ENCODE results near the gene BAHCC1.

The BAHCC1 gene

DNA sequence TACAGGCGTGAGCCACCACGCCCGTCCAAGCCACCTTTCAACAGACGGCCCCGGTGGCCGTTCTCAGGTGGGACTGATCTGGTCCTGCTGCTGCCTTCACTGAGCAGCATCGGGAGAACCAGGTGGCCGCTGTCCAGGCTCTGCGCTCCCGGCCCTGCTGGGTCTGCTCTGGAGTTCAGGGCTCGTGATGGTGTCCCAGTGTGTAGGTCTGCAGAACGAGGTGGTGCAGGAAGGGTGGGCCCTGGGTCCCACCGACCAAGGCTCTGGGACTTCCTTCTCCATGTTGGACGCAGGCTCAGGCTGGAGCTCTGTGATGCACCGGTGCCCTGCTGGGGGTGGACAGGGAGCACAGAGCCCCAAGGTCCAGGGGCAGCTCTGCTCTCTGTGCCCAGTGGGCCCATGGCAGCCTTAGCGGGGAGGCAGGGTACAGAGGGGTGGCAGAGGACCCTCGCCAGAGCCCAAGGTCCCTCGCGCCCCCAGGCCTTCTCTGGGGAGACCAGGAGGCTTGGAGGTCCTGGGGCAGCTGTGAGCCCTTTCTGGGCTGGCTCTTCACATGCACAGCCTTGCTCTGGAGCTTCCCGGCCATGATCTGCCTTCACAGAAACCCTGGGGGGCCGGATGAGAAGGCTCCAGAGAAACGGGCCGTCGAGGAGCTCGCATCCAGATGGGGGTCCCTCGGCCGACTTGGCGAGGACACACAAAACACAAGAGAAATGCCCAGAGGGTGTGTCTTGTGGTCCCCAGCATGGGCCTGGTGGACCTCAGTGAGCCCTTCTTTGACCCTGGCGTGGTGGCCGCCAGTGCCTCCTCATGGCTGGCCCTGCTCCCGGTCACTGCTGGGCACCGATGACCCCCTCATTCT is 26.9 kb upstream of the BAHCC1 start:
- no peak for DNase-seq

DNA sequence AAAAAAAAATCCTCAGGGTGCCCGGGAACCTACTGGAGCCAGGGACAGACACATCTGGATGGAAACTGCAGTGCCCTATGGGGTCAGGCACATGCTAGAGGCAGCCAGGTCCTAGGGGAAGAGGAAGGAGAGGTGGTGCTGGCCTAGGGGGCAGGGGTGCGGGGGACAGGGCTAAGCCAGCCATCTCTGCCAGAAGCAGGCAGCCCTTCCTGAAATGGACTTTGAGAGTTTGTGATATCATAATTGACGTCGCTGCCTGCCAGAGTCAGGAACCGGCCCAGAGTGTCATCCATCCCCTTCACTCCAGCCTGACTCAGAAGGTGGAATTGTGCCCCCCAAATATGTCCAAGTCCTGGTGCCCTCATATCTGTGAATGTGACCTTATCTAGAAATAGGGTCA is 25.0 kb upstream of the BAHCC1 start:
- DNase-seq: no peak

DNA sequence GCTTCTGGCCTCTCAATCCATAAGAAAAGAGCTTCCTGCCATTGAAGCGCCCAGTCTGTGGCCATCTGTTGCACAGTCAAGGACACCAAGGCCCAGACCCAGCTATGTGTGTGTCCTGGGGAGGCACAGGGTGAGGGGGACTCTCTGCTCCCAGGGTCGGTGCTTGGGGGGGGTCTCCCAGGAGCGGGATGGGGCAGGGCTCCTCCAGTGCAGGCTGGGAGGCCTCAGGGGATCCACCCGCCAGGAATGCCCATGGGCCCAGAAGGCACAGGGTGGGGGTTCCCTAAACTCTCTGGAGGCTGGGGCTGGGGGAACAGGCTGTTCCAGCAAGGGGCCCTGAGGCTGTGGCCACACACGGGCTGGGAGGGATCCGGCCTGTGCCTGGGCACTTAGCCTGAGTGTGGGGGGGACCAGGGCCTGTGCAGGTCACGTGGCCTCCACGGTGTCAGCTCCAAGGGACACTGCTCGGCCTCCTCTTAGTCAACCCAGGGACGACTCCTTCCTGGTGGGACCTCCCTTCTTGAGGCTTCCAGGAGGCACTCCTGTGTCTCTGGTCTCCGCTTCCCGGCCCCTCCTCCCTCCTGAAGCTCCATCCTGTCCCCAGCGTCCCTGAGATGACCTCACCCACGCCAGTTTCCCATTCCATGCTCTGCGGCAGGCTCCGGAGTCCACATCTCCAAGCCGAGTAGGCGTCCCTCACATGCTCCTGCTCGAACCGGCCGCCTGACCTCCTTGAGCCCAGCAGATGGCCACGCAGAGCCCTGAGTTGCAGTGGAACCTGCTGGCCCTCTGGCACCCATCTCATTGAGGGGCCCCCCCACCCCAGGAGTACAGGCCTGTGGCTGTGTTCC is 23.1 kb upstream of the BAHCC1 start:
- no peak for DNase-seq

DNA sequence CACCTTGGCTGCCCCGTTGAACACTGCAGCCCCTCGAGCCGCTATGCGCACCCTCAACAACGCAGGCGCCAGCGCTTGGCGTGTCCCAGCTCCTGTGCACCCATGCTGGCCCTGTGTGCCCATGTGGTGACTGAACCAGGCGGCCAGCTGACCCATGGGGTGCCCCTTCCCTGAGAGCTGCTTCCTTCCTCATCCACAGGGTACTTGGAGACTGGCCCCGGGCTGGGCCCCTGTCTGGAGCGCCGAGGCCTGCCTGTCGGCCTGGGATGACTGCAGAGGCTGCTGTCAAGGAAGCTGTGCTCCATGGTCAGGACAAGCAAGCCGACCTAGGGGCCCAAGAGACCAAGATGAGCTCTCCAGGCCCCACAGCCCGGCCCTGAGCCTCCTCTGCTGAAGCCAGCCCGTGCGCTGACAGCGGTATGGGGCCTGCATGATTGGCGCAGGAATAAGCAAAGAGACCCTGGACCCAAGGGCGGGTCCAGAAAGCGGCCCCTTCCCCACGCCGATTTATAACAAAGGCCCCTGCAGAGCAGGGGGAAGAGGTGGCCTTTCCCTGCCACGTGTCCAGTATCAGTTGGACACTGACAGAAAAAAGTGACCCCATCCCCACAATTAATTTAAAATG is 21.6 kb upstream of the BAHCC1 start:
- DNase-seq: no peak

DNA sequence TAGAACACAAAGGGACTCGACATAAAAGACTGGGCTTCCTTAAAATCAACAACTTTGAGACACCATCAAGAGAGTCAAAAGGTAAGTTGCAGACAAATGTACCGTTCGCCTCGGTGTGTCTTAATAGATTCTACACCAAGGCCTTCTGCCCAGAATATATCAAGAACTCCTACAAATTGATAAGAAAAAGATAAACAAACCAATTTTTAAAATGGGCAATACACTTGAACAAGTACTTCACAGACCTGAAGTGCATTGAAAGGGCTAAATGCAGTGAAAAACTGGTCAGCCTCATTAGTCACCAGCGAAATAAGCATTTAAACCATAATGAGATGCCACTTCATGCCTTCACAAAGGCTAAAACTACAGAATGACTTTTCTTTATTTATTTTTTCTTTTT is 20.4 kb upstream of the BAHCC1 start:
- no peak for DNase-seq

DNA sequence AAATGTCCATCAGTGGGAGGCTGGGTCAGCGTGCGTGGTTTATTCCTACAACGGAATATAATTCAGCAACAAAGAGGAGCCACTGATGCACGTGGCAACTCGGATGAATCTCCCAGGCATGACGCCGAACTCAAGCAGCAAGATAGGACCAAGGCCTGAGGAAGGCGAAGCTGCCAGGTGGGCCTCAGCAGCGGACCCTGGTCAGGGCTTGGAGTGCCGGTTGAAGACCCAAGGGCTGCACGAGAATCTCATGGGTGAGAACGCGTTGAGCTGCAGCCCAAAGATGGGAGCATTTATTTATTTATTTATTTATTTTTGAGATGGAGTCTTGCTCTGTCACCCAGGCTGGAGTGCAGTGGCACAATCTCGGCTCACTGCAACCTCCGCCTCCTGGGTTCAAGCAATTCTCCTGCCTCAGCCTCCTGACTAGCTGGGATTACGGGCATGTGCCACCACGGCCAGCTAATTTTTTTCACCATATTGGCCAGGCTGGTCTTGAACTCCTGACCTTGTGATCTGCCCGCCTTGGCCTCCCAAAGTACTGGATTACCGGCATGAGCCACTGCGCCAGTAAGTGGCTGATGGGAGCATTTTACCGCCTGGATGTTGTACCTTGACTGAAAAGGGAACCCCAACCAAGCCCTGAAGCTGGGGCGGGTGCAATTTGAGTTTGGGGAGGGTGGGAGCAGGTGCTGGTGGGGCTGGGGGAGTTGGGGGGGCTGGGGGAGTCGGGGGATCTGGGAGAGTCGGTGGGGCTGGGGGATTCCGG is 18.1 kb upstream of the BAHCC1 start:
- DNase-seq: no peak

DNA sequence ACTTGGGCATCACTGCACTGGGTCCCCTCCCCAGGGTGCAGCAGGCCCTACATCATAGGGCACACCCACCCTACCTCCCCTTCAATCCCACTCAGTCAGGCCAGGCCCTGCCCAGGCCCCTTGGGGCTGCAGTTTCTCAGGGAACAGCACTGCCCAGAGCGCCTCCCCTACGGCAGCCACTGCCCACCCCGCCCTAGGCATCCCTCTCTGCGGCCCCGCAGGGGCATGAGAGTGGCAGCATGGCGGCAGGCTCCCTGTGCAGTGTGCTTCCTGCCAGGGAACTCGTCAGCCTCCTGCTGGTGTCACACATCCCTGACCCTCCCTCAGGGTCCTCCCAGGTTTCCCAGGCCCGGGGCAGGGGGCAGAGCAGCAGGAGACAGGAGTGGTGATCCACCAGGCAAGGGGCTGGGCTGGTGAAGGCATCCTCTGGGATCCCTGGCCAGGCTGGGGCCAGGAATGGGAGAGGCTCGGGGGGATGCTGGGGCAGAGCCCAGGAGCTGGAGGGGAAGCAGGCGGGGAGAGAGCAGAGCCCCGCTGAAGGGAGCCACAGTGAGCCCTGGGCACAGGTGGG is 16.2 kb upstream of the BAHCC1 start:
- DNase-seq: no peak

DNA sequence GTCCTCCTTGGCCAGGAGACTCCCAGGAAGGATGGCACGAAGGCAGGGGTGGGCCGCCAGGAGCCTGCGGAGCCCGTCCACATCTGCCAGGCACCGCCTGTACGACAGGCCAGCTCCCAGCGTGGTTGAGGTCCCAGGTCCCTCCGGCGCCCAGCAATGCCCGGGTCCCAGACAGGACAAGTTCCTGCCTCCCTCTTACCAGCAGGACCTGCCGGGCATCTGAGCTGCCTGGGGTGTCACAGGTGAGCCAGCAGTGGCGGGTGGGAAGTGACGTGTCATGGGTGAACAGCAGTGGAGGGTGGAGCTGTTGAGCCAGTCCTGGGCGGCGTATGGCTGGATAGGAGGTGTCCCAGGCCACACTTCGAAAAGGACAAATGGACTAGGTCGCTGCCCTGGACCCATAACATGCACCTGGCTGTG is 15.7 kb upstream of the BAHCC1 start:
- DNase-seq: no peak

DNA sequence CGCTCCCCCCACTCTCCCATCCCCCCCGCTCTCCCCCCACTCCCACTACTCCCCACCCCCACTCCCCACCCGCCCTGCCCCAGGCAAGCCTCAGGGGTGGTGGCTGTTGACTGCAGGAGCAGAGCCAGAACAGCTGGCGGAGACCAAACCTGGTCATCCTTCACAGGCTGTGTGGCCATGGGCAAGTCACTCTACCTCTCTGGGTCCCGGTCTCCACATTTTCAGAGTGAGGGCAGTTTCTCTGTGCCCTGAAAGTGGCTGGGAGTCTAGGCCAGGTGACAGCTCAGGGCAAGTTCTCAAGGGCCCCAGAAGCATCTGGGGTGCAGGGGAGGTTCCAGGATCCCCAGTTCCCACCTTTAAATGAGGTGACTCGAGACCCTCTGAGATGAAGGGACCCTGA is 15.1 kb upstream of the BAHCC1 start:
- DNase-seq: no peak

DNA sequence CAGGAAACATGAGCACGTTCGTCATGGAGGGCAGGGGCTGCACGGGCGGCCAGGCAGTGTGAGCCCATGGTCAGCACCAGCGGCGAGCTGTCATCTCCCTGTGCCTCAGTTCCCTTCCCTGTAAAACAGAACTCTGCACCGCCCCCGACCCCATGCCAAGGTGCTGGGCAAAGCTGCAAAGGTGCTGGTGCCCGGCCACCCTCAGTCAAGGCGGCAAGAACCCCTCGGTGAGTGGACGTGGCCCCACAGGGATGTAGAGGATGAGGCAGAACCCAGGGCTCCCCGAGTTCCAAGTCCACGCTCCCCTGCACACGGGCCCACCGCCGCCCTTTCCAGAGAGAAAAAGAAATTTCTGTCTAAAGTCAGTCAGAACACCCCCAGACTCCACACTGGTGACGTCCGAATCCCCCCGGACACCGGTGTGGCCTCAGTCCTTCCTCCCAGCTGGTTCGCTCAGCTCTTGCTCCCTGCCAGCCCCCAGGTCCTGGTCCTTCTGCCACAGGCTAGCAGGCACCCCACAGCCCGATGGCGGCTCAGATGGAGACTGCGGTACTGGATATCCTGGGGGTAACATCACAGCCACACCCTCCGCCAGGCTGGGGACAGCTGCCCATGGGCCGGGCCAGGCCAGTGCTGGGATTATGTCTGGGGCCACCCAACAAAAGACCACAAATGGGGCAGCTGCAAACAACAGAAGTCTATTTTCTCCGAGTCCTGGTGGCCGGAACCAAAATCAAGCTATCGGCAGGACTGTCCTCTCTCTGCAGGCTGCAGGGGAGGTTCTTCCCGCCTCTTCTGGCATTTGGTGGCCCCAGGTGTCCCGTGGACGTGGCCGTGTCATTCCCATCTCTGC is 14.4 kb upstream of the BAHCC1 start:
- DNase-seq: no peak

DNA sequence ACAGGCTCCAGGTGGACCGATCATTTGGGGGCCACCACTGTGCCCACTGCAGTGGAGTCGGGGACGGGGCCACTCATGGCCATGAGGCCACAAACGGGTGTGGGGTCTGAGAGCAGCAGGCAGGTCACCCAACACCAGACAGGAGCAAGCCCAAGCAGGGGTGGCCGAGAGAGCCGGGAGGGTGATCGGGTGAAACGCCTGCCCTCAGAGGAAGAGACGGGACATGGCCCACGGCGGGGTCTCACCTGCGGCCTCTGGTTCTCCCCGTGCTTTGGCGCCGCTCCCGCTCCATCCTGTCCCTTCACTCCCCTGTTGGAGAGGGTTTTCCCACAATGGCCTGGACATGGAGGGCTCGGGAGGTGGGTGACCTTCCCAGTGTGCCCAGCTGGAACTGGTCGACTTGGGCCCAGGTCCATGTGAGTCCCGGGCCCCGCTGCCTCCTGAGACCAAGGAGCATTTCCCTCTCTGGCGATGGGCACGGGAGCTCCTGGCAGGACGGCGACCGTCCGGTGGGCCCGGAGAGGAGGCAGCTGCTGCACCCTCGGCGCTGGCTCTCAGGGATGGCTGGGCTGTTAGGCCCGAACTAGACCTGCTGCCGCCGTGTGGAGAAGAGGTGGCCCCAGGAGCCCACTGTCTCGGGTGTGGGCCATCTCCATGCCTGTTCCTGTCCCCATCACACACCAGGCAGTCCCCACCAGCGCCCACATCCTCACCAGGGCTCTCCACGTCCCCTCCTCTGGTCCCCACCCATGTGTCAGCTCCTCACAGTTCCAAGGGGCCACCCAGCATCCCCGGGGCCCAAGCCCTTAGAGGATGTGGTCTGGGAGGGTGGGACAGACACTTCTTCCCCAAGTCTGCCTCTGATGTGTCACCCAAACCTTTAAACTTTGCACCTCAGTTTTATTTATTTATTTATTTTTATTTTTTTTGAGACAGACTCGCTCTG is 13.4 kb upstream of the BAHCC1 start:
- DNase-seq: no peak

DNA sequence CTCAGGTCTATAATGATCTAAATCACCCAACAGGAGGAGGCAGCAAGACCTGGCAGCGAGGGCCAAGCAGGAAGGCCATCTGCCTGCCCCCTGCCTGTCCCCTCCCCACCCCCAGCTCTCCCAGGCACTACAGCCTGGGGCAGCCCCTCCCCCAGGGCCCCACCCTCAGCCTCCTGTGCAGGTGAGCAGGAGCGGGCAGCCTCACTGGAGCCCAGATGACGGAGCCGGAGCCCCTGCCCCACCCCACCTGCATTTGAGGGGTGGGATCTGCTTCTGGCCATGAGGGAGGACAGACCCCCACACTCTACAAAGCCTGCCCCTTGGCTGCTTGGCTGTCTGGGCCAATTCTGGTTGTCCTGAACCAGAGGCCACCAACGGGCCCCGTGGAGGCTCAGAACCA is 12.4 kb upstream of the BAHCC1 start:
- DNase-seq: no peak

DNA sequence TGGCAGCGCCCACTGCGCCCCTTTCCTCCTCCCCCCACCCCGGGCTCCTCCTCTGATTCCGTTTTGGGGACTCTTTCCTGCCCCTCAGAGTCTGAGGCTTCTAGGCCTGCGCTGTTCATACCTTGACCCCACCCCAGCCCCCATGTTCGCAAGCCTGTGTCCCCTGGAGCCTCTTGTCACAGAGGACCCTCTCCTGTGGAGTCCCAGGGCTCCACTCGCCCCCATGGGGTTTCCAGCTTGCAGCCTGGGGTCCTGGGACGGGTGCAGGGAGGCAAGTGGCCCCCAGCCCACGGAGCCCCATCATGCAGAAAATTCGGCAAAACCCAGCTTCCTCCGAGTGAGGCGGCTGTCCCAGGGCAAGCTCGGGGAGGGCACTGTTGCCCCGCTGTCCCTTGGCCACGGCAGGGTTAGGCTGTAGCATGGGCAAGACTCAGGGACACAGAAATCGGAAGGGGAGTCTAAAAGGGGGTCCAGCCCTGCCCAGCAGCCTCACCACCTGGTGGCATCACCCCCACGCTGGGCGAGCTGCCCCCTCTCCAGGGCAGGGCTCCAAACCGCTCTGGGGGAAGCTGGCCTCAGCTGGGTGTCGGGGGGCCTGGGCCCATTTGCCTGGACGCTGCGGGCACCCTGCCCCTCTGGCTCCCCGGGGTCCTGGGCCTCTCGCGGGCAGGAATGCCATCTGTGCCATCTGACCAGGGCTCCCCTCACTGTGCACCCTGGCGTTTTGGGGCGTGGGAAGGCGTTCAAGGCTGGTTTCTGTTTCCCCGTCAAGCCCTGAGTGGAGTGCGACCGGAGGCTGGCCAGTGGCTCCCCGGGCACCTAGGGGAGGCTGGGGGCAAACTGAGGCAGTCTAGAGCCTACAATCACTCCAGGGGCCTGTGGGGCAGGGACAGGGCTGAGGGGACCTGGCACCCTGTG is 11.5 kb upstream of the BAHCC1 start:
- DNase-seq: no peak

DNA sequence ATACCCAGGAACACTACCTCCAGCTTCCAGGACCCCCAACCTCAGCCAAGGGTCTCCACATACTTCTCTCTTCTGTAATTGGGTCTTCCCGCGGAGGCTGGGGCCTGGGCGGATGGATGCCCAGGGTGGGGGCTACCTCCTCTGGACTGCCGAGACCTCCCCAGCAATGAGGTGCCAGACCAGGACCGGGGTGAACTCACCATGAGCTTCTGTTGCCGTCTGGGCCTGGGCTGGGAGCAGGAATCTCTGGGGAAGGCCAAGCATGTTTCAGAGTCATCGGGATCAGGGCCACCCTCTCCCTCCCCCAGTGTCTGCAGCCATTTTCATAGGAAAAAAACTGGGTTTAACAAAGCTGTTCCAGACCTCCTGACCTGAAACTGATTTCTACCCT is 10.3 kb upstream of the BAHCC1 start:
- DNase-seq: no peak

DNA sequence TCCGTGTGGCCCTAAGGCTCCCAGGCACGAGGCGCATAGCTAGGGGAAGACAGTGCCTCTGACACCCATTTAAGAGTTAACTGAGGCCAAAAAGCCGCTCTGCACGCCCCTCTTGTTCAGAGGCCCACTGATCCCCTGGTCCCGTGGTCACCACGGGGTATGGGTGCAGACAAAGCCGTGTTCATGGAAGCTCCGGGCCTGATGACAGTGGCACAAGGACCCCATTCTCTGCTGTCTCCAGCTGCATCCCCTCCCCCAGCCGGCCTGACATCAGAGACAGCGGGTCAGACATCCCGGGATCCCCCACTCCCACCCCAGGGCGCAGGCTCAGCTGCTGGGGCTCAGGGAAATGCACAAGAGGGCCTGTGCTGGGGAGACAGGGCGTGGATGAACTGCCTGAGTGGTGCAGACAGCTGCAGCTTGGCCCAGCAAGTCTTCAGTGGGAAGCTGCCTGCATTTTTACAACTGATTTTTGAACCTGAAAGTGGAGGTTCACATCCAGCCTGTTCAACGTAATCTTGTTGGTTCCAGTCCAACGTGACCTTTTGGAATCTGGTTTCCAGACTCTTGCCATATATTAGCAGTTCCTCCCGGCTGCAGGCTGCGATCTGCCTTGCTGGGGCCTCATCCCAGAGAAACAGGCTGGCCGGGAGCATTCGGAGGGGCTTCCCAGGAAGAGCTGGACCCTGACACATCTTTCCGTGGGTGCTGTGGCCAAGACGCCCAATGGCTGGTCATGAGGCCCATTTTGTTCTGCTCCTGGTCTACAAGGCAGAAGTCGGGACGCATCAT is 9.7 kb upstream of the BAHCC1 start:
- no peak for DNase-seq

DNA sequence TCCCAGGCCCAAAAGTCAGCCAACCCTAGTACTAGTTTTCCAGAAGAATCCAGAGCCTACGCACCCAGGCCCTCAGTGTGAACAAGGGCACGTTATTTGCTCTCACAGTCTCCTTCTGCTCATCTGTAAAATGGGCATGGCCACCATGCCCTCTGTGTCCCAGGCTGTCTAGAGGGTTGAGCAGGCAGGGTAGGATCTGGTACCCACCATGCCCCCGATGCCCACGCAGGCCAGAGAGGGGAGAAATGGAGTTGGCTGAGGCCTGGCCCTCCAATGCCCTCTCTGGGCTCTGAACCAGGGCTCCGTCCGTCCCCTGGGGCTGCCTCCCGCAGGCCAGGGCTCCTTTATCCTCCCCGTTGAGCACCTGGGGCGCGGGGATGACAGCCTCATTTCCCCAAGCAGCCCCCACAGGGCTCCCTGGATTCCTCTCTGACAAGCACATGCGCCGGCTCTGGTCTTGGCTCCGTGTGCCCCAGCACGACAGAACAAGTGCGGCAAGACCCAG is 9.1 kb upstream of the BAHCC1 start:
- DNase-seq: no peak

DNA sequence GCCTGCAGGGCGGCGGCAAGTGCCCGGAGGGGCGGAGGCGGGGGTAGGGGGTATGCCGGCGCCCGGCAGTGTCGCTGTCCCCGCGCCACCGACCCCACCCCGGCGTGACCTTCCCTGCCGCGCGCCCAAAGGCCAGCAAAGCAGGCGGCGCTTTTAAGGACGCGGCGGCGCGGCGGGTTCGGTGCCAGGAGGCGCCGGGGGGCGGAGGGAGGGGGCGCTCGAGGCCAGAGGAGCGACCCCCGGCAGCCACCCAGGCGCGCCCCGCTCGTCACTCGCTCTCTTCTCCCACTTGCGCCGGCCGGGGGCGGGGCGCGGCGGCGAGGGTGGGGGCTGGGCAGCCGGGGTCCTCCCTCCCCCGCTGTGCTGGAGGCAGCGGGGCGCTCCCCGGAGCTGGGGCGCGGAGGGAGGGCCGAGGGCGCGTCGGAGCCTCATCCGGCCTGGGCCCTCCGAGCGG is 8.6 kb upstream of the BAHCC1 start:
- DNase-seq: no peak

All from activated CD4-positive, CD25-positive, alpha-beta regulatory T cell treated with anti-CD3 and anti-CD28 coated beads, Interleukin-2, amount 50 U/mL, for 72 hours (primary cell).